Left ventricle myocardium inferior (tissue), 1 donor: ENCODE measurements around the gene DTNB. TPM values are rescaled to one million over a fixed set of nuclear protein-coding genes. Genes with fewer than 3 reads are reported as not detected.

Source experiments
- DNase-seq: peaks from one replicate; pipeline ENCODE4 v3.0.0-alpha.2; 2020
- H3K27ac ChIP-seq: fragments of 200-600 bp; replicated peaks from 2 replicates; pipeline ENCODE4 v1.8.0; 2021
- H3K27me3 ChIP-seq: fragments of 200-600 bp; 2 replicates; pipeline ENCODE4 v1.8.0; 2021; ENCODE audit warnings: low read depth
- H3K36me3 ChIP-seq: fragments of 200-600 bp; 2 replicates; pipeline ENCODE4 v1.8.0; 2021
- H3K4me1 ChIP-seq: fragments of 200-600 bp; 2 replicates; pipeline ENCODE4 v1.8.0; 2021
- H3K4me3 ChIP-seq: fragments of 200-600 bp; 2 replicates; pipeline ENCODE4 v1.8.0; 2021; ENCODE audit warnings: mild to moderate bottlenecking, moderate library complexity
- H3K9me3 ChIP-seq: fragments of 200-600 bp; replicated peaks from 2 replicates; pipeline ENCODE4 v1.8.0; 2021
- intact Hi-C: fragments of 100-400 bp; cut with micrococcal nuclease; formaldehyde crosslinking; loops from one replicate; pipeline ENCODE4 v1.11.0; 2022
- total RNA-seq: library from RNA; stranded (reverse); fragmentation: NEBNext Ultra II Directional; extraction: Animal tissue kit (Norgen Biotek cat#: 25700); gene quantifications from one replicate; pipeline ENCODE4 v1.2.1, GENCODE V29; 2021
- TF ChIP-seq, protein P1 (sequence below): fragments of 200-600 bp; IDR thresholded peaks from 2 replicates; pipeline ENCODE4 v1.8.0; 2021; ENCODE audit warnings: antibody characterized with exemption, mild to moderate bottlenecking, borderline replicate concordance
- donor health status: DM: no; HTN: yes; CAD: no; lungs with severe emphysema.

The DTNB gene
- total RNA-seq, 1 donor from 2014 or later = 4.5 TPM

GRCh38 chr2:25596516-25597244 is 76.7 kb downstream of the DTNB start:
- no peak for DNase-seq
- peaks cover 7% of the 10 kb centered on the region for H3K4me1 ChIP-seq
- TF ChIP-seq, protein P1, sequence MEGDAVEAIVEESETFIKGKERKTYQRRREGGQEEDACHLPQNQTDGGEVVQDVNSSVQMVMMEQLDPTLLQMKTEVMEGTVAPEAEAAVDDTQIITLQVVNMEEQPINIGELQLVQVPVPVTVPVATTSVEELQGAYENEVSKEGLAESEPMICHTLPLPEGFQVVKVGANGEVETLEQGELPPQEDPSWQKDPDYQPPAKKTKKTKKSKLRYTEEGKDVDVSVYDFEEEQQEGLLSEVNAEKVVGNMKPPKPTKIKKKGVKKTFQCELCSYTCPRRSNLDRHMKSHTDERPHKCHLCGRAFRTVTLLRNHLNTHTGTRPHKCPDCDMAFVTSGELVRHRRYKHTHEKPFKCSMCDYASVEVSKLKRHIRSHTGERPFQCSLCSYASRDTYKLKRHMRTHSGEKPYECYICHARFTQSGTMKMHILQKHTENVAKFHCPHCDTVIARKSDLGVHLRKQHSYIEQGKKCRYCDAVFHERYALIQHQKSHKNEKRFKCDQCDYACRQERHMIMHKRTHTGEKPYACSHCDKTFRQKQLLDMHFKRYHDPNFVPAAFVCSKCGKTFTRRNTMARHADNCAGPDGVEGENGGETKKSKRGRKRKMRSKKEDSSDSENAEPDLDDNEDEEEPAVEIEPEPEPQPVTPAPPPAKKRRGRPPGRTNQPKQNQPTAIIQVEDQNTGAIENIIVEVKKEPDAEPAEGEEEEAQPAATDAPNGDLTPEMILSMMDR = no peak
- no peak overlapping the region for H3K4me3 ChIP-seq
- no peaks in the 10 kb centered on the region for H3K27me3 ChIP-seq
- no peaks in the 10 kb centered on the region for H3K36me3 ChIP-seq
- H3K27ac ChIP-seq = no peak overlapping the region
- intact Hi-C loops = no loop called here
- no peaks in the 10 kb centered on the region for H3K9me3 ChIP-seq

DNA sequence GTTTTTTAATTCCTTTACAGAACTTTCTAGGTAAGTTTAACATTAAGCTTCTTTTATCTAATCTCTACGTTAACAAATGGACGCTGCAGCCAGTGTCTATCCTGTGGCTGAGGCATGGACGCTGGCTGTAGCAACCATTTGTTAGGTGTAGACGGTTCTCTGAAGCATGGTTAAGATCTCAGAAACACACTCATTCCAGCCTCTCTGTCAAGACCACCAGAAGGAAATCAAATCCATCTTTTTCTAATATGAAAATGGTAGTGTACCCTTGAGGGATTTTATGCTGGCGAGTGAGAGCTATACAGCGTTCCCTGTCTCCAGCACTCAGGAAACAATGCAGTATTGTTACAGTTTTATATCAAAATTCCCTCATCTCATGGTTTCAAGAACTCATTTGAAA is 78.0 kb downstream of the DTNB start:
- intact Hi-C loops = no loop called here
- DNase-seq = no peak
- Histone ChIP-seq H3K36me3 (no peaks in the 10 kb centered on the region), H3K9me3 (no peaks in the 10 kb centered on the region), H3K27ac (no peak overlapping the region), H3K27me3 (no peaks in the 10 kb centered on the region), H3K4me1 (peaks cover 7% of the 10 kb centered on the region), H3K4me3 (no peak overlapping the region)
- TF ChIP-seq, protein P1 = no peak

DNA sequence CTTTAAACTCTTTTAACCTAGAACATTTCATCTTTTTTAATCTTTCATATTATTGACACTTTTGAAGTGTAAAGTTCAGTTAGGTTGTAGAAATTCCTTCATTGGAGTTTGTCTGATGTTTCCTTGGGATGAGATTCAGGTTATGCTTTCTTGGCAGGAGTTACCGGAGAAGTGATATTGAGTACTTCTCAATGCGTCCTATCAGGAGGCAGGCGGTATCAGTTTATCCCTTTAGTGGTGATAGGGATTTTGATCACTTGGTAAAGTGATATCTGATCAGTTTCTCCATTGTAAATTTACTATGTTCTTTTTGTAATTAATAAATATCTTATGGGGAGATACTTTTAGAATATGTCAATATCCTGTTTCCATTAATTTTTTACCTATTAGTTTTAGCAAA is 78.4 kb downstream of the DTNB start:
- DNase-seq = no peak
- Histone ChIP-seq H3K27ac (no peak overlapping the region), H3K4me1 (peaks cover 7% of the 10 kb centered on the region), H3K9me3 (no peaks in the 10 kb centered on the region), H3K4me3 (no peak overlapping the region), H3K27me3 (no peaks in the 10 kb centered on the region), H3K36me3 (no peaks in the 10 kb centered on the region)
- TF ChIP-seq, protein P1 = no peak
- intact Hi-C loops = no loop called here

DNA sequence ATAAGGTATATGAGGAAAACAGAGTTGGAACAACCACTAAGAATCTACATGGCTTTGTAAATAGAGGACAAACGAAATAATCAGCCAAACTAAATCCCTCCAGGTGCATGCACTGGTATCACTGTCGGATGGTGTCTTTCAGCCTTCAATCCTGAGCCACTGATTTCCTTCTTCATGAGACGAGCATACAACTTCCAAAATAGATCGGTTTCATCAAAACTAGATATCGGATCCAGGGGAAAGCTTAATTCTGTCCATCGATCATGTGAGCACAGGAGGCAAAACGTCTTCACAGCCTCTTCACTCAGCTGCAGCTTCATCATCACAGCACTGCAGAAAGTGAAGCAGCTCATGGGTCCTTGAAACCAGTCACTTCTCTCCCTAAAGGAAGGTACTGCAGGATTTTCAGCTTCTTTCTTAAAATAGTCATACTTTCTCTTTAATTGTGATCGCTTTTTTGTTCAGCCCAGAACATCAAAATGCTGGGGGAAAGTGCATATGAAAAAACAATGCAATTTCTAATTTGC is 80.5 kb downstream of the DTNB start:
- no peaks in the 10 kb centered on the region for H3K36me3 ChIP-seq

DNA sequence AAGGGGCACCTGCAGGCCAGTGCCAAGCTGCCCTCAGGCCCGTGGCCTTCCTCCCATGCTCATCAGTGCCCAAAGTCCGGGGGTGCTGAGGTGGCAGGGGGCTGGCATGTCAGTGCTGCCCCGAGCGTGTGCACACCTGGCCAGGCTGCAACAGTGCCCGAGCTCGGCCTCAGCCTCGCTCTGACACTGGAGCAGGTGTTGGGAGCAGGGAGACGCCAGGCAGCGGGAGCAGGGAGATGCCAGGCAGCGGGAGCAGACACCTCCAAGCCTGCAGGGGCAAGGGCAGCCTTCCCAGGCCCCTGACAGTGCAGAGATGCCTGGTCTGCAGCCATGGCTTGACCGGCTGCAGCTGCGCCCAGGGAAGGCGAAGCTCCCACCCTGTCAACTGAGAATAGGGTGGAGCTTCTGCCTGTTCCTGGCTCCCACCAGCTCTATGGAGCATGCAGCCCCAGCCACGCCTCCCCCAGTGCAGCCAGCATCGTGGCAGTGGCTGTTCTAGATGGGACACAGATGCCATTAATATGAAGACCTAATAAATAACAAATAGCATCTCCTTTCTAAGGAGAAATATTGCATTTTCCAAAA is 82.4 kb downstream of the DTNB start:
- no peak for DNase-seq
- H3K36me3 ChIP-seq = no peaks in the 10 kb centered on the region
- H3K9me3 ChIP-seq = no peaks in the 10 kb centered on the region
- peaks cover 7% of the 10 kb centered on the region for H3K4me1 ChIP-seq
- no peaks in the 10 kb centered on the region for H3K27me3 ChIP-seq
- H3K4me3 ChIP-seq = no peak overlapping the region
- intact Hi-C loops = no loop called here
- TF ChIP-seq, protein P1 = no peak
- H3K27ac ChIP-seq = no peak overlapping the region

More for the DNA sequence above, 80.5 kb downstream of the DTNB start:
- Histone ChIP-seq H3K27ac (peak overlapping the region; percentile 50), H3K4me1 (peaks cover 7% of the 10 kb centered on the region), H3K4me3 (peak overlapping the region; percentile 46), H3K27me3 (no peaks in the 10 kb centered on the region), H3K9me3 (no peaks in the 10 kb centered on the region)
- TF ChIP-seq, protein P1 = no peak
- no peak for DNase-seq
- intact Hi-C loops = no loop called here
